Right lobe of liver (tissue), 6 donors: ENCODE results near the gene EIF4G3. TPM values are rescaled to one million over a fixed set of nuclear protein-coding genes. Genes with fewer than 3 reads are reported as not detected.

Experiments
- ATAC-seq, 4 donors: fragments of 200-7000 bp; cut with Tn5 transposase; one replicate each; pipeline ENCODE4 v1.9.1; 2020; ENCODE audit warnings: mild to moderate bottlenecking in 4 of 4, moderate library complexity in 4 of 4
- DNase-seq, 3 donors: peaks; one replicate each; pipeline ENCODE4 v3.0.0-alpha.2; 2020
- H3K27ac ChIP-seq, 3 donors: fragments of 200-600 bp; one replicate each; pipeline ENCODE4 v1.8.0; 2022
- H3K27me3 ChIP-seq, 2 donors: fragments of 200-600 bp; one replicate each; pipeline ENCODE4 v1.8.0; 2022
- H3K36me3 ChIP-seq, 4 donors: fragments of 200-600 bp; sonication (generic) in 1 of 4; one replicate each; pipeline versions ENCODE4 v1.5.1 to v1.8.0; 2017 to 2022; ENCODE audit warnings: control low read depth in 1 of 4
- H3K4me1 ChIP-seq, 4 donors: fragments of 200-600 bp; sonication (generic) in 1 of 4; one replicate each; pipeline versions ENCODE4 v1.5.1 to v1.8.0; 2017 to 2022; ENCODE audit warnings: control low read depth in 1 of 4
- H3K4me3 ChIP-seq, 3 donors: fragments of 200-600 bp; one replicate each; pipeline ENCODE4 v1.8.0; 2022
- H3K9me3 ChIP-seq, 4 donors: fragments of 200-600 bp; sonication (generic) in 1 of 4; one replicate each; pipeline versions ENCODE4 v1.5.1 to v1.8.0; 2017 to 2022; ENCODE audit warnings: control low read depth in 1 of 4
- POLR2A ChIP-seq: fragments of 450-650 bp; IDR thresholded peaks from one replicate; pipeline ENCODE4 v1.6.1; 2017; ENCODE audit warnings: antibody characterized with exemption, mild to moderate bottlenecking
- WGBS: methylation state at CpG from one replicate; pipeline ENCODE4 v1.1.6; 2018; ENCODE audit warnings: low coverage, low lambda C conversion rate; ENCODE audit not compliant: insufficient coverage; ENCODE audit errors: missing lambda C conversion rate; 5-methylcytosine and 5-hydroxymethylcytosine counted together
- intact Hi-C, 2 donors: fragments of 100-400 bp; cut with DNase I; formaldehyde crosslinking; loops; one replicate each; pipeline versions ENCODE4 v1.11.2 to v1.14.1; 2022
- total RNA-seq, 6 experiments: library from RNA; depleted of rRNA in 2 of 6; stranded (reverse); fragments of >200 nt in 2 of 6; fragmentation: NEBNext Ultra II Directional in 3 of 6; extraction: Animal tissue kit (Norgen Biotek cat#: 25700) in 3 of 6; gene quantifications; one replicate each; pipeline versions ENCODE4 v1.1.0 to v1.2.4, GENCODE V29; 2016 to 2023
- TF ChIP-seq, protein P1 (sequence below), 4 donors: fragments of 200-600 bp in 3 of 4; fragments of 450-650 bp in 1 of 4; IDR thresholded peaks; one replicate each; pipeline versions ENCODE4 v1.5.1 to v1.8.0; 2016 to 2022; ENCODE audit warnings: antibody characterized with exemption in 4 of 4, mild to moderate bottlenecking in 2 of 4
- donor health status: DM: no; HTN: yes; CAD: no.
- donor health status: DM: no; HTN: no; CAD: no.
- donor health status: DM: no; HTN: no; CAD: no.
- donor health status: DM: no; HTN: yes; CAD: no.
- donor health status: DM: no; HTN: yes; CAD: no.

The EIF4G3 gene
- total RNA-seq, 6 experiments from 2014 or later, result 14.4 to 29.9 (median 23.5) TPM

DNA sequence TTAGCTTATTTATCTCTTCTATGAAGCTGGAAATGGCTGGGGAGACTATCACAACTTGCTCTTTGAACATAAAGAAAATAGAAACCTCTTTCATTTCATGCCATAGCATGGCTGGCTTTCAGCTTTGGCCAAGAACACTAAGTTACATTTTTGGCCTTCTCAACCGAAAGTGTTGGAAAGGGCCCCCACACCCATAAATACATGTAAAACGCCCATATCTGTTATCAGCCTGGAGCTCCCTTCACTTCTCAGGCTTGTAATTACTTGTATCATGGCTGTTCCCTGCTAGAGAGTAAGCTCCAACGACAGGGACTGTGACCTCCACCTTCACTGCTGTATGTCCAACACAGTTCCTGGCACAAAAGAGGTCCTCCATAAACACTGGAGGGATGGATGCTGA is 12.7 kb upstream of the EIF4G3 start:
- TF ChIP-seq, protein P1, sequence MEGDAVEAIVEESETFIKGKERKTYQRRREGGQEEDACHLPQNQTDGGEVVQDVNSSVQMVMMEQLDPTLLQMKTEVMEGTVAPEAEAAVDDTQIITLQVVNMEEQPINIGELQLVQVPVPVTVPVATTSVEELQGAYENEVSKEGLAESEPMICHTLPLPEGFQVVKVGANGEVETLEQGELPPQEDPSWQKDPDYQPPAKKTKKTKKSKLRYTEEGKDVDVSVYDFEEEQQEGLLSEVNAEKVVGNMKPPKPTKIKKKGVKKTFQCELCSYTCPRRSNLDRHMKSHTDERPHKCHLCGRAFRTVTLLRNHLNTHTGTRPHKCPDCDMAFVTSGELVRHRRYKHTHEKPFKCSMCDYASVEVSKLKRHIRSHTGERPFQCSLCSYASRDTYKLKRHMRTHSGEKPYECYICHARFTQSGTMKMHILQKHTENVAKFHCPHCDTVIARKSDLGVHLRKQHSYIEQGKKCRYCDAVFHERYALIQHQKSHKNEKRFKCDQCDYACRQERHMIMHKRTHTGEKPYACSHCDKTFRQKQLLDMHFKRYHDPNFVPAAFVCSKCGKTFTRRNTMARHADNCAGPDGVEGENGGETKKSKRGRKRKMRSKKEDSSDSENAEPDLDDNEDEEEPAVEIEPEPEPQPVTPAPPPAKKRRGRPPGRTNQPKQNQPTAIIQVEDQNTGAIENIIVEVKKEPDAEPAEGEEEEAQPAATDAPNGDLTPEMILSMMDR (IDR thresholded peaks at IDR 0.05), result no peak
- TF ChIP-seq POLR2A, result no peak
- Histone ChIP-seq H3K36me3 (no peaks in the 10 kb centered on the region), H3K27ac (no peak overlapping the region), H3K27me3 (no peaks in the 10 kb centered on the region), H3K4me3 (no peak overlapping the region), H3K4me1 (no peaks in the 10 kb centered on the region), H3K9me3 (no peaks in the 10 kb centered on the region)
- DNase-seq (no peak), ATAC-seq (no peak)
- intact Hi-C loops, result no loop called here
- 63% methylated on average over 2 of the region's 3 CpGs for WGBS

- no peak for ATAC-seq
- no peak for DNase-seq
- no peaks in the 10 kb centered on the region for H3K9me3 ChIP-seq
- intact Hi-C loops, result no loop called here
- H3K4me1 ChIP-seq, result no peaks in the 10 kb centered on the region
- no peaks in the 10 kb centered on the region for H3K36me3 ChIP-seq
- no peak overlapping the region for H3K4me3 ChIP-seq
- TF ChIP-seq POLR2A, result no peak
- TF ChIP-seq, protein P1 (IDR thresholded peaks at IDR 0.05), result no peak
- no peak overlapping the region for H3K27ac ChIP-seq
- no peaks in the 10 kb centered on the region for H3K27me3 ChIP-seq
- WGBS, result 93% methylated on average over 3 of the region's 3 CpGs
These were observed 11.5 kb upstream of the EIF4G3 start for GRCh38 chr1:21188235-21188634.

- H3K9me3 ChIP-seq, result no peaks in the 10 kb centered on the region
- intact Hi-C loops, result no loop called here
- DNase-seq (no peak), ATAC-seq (no peak)
- no peak overlapping the region for H3K27ac ChIP-seq
- H3K27me3 ChIP-seq, result no peaks in the 10 kb centered on the region
- H3K4me1 ChIP-seq, result no peaks in the 10 kb centered on the region
- TF ChIP-seq, protein P1 (IDR thresholded peaks at IDR 0.05), result no peak
- no peak for TF ChIP-seq POLR2A
- 92% methylated on average over 4 of the region's 5 CpGs for WGBS
- H3K36me3 ChIP-seq, result no peaks in the 10 kb centered on the region
- H3K4me3 ChIP-seq, result no peak overlapping the region
These were observed 8.6 kb upstream of the EIF4G3 start for GRCh38 chr1:21185221-21185731.

DNA sequence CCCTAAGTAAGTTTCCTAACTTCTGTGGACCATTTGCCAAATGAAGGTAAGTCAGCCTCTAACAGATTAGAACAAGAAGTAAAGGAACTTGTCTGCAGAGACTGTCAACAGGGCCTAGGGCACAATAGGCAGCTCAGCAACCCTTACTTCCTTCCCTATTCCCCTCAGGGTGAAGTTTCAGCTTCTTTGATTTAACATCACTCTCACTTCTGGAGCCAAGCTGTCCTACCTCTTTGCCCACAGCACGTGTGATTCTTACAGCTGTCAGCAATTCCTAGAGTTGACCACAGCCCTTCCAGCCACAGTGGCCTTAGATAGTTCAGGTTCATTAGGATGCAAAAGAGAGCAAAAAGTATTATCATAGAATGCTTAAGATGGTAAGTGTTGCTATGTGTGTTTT is 7.6 kb upstream of the EIF4G3 start:
- TF ChIP-seq, protein P1 (IDR thresholded peaks at IDR 0.05), result no peak
- no peak for TF ChIP-seq POLR2A
- H3K4me3 ChIP-seq, result no peak overlapping the region
- 36% methylated on average over 1 of the region's 1 CpG for WGBS
- H3K36me3 ChIP-seq, result no peaks in the 10 kb centered on the region
- no peaks in the 10 kb centered on the region for H3K4me1 ChIP-seq
- ATAC-seq, result peak; percentile 41 to 74 (median 46)
- no peak overlapping the region for H3K27ac ChIP-seq
- H3K9me3 ChIP-seq, result no peaks in the 10 kb centered on the region
- no peak for DNase-seq
- no peaks in the 10 kb centered on the region for H3K27me3 ChIP-seq
- intact Hi-C loops, result no loop called here
